ENCODE measurements around the gene IRF9.

The IRF9 gene

DNA sequence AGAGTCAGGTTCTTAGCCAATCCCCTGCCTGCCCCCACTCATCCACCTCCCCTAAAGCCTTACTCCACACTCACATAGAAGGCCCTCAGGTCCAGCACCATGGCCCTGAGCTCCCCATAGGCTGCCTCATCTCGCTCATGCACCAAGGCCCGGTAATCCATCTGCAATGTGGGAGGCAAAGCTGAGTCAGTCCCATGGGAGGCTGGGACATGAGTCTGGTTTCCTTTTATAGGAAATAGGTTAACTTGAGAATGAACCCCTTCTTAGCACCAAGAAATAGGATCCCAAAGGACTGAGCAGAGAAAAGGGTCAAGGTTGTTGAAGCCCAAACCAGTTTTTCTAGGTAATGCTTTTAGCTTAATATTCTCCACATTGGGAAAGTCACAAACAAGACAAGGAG is 17.6 kb upstream of the IRF9 start:
- H3K4me3 ChIP-seq (replicated peaks; ENCODE audit: low read depth, low read length): no peak overlapping the region
- no peak for DNase-seq (ENCODE audit: low read depth)
- TF ChIP-seq, protein P1, sequence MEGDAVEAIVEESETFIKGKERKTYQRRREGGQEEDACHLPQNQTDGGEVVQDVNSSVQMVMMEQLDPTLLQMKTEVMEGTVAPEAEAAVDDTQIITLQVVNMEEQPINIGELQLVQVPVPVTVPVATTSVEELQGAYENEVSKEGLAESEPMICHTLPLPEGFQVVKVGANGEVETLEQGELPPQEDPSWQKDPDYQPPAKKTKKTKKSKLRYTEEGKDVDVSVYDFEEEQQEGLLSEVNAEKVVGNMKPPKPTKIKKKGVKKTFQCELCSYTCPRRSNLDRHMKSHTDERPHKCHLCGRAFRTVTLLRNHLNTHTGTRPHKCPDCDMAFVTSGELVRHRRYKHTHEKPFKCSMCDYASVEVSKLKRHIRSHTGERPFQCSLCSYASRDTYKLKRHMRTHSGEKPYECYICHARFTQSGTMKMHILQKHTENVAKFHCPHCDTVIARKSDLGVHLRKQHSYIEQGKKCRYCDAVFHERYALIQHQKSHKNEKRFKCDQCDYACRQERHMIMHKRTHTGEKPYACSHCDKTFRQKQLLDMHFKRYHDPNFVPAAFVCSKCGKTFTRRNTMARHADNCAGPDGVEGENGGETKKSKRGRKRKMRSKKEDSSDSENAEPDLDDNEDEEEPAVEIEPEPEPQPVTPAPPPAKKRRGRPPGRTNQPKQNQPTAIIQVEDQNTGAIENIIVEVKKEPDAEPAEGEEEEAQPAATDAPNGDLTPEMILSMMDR (IDR thresholded peaks at IDR 0.05; ENCODE audit: low read length, missing control alignments): no peak

DNA sequence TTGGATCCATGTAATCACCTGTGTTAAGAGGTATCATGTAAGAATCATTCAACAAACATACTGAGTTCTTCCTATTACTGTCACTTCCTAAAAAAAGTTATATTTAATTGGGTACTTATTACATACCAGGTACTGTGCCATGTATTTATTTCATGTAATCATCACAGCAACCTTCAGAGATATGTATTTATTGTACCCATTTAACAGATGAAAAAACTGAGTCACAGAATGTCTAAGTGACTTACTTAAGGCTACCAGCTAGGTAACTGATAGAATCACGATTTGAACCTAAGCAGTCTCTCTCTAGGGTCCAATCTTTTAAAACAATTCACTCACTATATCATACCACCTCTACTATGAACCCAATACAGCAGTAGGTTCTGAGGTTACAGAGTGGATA is 16.6 kb upstream of the IRF9 start:
- TF ChIP-seq, protein P1 (IDR thresholded peaks at IDR 0.05; ENCODE audit: low read length, missing control alignments): no peak
- no peak for DNase-seq (ENCODE audit: low read depth)
- no peak overlapping the region for H3K4me3 ChIP-seq (replicated peaks; ENCODE audit: low read depth, low read length)

DNA sequence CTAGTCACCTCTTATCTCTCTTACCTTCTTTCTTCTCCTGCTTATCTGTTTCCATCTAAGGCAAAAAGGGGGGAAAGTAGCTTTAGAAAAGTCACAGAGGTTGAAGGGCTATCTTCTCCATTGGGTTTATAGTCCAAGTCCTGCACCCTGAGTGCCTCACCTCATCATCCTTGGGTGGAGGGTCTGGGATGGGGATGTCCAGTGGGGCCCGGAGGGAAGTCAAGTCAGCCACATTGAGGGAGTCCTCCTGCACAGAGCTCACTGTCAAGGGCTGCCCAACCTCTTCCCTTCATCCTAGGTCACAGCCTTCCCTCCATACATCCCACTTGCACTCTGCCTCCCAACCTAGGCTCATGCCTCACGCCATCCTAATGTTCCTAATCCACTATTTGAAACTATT is 15.8 kb upstream of the IRF9 start:
- H3K4me3 ChIP-seq (replicated peaks; ENCODE audit: low read depth, low read length): peak overlapping the region; percentile 7
- TF ChIP-seq, protein P1 (IDR thresholded peaks at IDR 0.05; ENCODE audit: low read length, missing control alignments): no peak
- DNase-seq (ENCODE audit: low read depth): no peak

DNA sequence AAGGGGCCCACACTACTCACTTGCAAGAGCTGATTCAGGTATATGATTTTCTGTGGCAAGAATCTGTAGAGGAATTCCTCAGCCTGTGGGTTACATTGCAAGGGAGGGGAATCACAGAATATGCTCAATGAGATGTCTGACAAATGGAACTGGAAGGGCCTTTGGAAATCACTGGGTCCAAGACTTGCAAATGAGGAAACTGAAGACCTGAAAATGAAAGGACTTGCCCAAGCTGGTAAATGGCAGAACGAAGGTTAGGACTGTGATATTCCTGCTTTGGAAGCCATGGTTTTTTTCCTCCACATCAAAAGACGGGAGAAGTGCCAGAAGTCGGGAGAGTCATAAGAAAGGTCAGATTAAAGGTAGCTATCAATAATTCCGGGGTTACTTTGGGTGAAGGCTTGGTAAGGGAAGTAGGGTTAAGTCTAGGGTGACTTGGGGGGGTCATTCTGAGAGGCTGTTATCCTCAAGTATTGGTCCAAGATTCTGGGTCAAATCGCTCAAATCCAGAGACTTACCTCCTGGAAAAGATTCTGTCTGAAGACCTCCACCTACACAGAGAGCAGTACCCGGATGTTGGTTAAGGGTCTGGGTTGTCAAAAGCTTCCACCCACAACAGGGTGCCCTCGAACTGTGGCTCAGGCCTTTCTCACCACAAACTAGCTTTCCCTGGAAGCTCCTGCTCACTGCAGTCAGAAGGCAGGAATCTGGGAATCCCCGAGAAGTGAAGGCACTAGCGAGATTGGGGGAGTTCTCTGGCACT is 15.2 kb upstream of the IRF9 start:
- peak overlapping the region; percentile 90 for H3K4me3 ChIP-seq (replicated peaks; ENCODE audit: low read depth, low read length)
- TF ChIP-seq, protein P1 (IDR thresholded peaks at IDR 0.05; ENCODE audit: low read length, missing control alignments): no peak
- DNase-seq (ENCODE audit: low read depth): no peak

DNA sequence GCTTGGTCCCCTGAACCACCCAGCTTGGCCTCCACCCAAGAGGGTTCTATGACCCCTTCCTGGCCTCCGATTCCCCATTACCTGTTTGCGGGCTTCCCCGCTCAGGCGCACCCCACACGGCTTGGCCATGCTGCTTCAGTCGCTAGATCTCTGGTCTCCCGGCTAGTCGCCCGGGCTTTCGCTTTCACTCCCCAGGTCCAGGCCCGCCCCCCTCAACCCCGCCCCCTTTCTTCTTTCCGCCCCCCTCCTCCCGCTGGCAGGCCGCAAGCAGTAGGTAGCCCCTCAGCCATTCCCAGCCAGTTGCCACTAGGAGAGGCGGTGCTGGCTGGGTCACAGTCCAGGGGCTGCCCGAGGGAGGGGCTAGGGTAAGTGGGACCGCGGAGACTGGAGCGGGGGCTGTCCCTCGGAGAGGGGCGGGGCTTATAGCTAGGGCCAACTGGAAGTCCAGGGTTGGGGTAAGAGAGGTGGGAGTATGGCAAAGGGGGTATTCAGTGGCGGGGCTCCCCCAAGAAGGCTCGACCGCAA is 14.6 kb upstream of the IRF9 start, which contains the start of gene PSME2:
TSS of gene PSME2 (minus strand) at position 158 of the 525 bp plus-strand sequence. CDS start at position 129, 29 bp downstream.
- peak; percentile 98 for DNase-seq (ENCODE audit: low read depth)
- TF ChIP-seq, protein P1 (IDR thresholded peaks at IDR 0.05; ENCODE audit: low read length, missing control alignments): no peak
- peak within 1 kb of the TSS; percentile 90 for H3K4me3 ChIP-seq (replicated peaks; ENCODE audit: low read depth, low read length)

DNA sequence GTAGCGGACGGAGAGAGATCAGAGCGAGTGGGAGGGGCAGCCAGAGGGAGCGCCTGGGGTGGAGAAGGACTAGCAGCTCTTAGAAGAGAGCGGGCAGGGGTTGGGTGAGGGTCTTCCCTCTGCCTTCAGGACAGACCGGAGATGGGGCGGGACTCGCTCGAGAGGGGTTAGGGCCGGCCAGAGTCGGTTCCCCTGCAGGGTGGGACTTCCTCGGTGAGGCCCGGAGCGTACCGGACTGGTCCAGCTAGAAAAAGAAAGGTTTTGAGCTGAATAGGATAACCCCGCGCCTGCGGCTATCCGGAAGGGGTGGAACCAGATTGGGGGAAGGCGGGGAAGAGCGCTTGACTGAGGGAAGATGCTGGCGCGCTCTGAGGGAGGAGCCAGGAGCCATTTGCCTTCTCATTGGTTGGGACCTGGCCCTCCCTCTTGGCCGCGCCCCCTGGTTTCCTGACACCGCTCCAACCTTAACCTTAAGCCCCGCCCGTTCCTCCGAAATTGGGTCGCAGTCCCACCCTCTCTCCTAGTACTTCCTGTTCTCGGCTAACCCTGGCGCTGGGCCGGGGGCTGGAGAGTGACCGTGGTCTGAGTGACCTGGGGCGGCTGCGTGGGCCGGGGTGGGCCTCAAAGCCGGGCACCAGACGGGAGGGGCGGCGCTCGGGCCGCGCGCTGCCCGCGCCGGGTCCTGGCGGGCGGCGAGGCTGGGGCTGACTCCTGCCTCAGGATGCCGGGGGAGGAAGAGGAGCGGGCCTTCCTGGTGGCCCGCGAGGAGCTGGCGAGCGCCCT is 13.9 kb upstream of the IRF9 start, which contains the start of gene RNF31:
TSS of gene RNF31 (plus strand) at position 521 of the 783 bp plus-strand sequence. CDS start at position 722, 201 bp downstream.
- TF ChIP-seq, protein P1 (IDR thresholded peaks at IDR 0.05; ENCODE audit: low read length, missing control alignments): no peak
- DNase-seq (ENCODE audit: low read depth): peak; percentile 99
- peak within 1 kb of the TSS; percentile 90 for H3K4me3 ChIP-seq (replicated peaks; ENCODE audit: low read depth, low read length)
